ENCODE results near the gene CDH16.

The CDH16 gene

DNA sequence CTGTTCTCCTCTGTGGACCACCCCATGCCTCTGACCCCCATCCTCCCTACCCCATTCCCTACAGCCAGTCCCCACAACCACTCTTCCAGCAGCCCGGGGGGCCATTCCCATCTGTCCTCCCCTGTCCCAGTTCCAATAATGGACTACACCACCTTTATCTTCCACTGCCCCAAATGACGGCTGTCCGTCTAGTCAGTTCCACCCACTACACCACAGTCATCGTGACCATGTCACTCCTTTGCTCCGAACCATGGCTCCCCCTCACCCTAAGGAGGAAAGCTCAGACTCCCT, 23.1 kb downstream of the CDH16 start:
- DNase-seq, result no peak

DNA sequence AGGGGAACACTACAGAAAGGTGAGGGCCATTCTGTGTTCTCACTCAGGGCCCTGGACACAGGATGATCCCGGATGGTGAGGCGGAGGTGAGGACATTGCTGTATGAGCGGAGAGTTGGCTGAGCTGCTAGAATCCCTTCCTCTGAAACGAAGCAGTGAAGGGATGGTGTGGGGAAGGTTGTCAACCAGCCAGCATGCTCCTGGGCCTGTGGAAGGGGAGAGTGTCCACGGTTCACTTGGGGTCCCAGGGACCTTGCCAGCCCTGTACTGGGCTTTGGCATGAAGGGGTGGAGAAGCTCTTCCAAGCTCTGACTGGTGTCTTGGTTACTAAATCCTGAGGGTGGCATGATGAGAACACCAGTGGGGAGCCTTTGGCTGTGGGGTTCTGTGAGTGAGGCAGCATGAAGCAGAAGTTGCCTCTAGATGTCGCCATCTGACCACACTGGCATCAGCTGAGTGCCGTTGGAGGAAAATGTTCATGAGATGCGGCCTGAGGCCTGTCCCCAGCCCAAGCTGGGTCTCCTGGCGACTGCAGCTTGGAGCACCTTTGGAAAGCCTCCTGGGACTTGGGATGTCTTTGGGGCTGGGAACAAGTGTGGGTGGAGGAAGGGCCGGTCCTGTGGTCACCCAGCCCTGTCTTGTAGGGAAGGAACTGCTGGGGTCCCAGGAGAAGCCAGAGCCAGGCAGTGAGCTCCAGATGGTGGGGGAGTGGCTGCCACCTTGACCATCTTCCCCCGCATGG, 23.6 kb downstream of the CDH16 start:
- DNase-seq, result no peak

DNA sequence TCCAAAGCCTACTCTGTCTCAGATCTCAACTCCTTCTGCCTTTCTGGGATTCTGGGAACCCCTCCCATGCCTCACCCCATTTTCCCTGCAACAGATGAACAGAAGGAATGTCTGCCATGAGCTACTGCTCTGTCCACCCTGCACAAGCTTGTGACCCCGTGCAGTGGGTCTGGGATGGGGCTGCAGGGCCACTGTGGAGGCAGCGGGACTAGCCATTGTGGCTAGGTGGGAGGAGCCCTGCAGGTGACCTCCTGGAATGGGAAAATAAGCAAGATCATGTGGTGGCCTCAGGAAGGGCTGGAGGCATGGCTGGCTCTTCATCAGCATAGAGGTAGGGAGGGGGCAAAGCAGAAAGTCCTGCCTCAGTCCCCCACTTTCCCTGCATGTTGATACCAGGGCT, 24.6 kb downstream of the CDH16 start:
- no peak for DNase-seq

DNA sequence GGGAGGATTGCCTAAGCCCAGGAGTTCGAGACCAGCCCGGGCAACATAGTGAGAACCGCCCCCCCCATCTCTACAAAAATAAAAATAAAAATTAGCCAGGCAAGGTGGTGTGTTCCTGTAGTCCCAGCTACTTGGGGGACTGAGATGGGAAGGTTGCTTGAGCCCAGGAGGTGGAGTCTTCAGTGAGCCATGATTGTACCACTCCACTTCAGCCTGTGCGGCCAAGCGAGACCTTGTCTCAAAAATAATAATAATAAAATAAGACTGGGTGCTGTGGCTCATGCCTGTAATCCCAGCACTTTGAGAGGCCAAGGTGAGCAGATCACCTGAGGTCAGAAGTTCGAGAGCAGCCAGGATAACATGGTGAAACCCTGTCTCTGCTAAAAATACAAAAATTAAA, 26.9 kb downstream of the CDH16 start:
- no peak for DNase-seq

DNA sequence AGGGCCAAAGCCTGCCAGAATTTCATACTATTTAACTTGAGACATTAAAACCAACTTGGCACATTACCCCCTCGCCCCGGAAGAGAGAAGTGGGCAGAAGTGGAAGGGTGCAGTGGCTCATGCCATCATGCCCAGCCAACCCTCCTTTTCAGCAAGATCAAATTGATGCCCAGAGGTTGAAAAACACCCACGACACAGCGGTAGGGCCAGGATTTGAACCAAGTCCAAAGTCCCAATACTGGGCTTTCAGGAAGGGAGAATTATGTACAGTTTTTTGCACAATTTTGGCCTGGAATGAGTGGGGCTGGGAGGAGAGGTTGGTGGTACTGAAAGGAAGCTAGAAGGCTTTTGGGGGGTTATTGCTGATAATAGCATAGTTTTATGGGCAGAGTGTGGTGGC, 27.3 kb downstream of the CDH16 start:
- no peak for DNase-seq

DNA sequence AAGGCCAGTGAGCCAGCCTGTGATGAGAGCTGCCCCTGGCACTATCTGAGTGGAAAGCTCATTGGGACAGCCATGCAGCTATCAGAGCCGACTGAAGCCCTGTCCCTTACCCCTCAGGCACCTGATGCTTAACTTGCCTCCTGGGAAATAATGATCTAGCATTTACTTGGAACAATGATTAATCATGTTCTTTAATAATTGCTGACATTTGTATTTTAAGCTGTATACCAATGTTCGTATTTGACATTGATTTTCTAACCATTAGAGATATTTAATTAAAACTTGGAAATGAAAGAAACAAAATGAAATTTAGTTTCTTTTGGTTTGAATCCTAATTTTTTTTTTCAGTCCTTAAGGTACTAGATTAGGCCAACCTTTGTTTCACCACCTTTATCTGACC, 27.9 kb downstream of the CDH16 start:
- no peak for DNase-seq

DNA sequence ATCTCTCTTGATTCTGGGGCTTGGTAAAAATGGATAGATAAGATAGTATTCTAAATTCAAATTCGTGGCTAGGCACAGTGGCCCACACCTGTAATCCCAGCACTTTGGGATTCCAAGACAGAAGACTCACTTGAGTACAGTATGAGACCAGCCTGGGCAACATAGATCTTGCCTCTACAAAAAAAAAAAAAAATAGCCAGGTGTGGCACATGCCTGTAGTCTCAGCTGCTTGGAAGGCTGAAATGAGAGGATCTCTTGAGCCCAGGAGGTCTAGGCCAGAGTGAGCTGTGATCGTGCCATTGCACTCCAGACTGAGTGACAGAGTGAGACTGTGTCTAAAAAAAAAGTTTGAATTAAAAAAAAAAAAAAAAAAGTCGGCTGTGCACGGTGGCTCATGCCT, 29.1 kb downstream of the CDH16 start:
- DNase-seq, result no peak

DNA sequence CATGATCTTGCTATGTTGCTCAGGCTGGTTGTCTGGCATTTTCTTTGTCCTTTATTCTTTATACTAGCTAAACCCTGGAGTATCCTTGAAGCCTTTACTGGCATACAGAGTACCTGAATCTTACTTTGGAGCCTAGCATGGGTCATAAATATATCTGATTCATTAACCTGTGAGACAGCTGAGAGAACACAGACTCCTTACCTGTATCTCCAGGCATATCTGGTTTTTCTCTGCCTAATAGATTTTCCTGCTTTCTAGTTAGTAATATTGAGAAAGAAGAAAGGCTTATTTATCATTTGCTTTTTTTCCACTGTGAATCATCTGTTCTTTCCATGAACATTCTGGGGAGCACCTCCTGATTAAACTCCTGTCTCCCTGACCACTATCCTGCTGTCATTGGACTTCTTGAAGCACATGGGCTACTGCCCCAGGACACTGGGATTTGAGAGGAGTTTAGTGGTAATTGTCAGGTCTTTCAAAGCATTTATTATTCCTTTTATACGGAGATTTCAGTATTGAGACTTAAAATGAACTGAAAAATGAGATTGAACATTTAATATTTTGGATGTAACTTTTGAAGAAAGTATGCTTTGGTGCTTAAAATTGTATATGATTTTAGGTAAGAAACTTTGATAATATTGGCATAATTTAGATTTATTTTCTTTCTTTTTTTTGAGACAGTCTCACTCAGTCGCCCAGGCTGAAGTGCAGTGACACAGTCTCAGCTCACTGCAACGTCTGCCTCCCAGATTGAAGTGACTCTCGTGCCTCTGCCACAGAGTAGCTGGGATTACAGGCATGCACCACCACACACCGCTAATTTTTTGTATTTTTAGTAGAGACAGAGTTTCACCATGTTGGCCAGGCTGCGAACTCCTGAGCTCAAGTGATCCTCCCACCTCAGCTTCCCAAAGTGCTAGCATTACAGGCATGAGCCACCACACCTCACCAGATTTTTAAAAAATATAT, 29.8 kb downstream of the CDH16 start:
- no peak for DNase-seq

- DNase-seq, result no peak
Observed at GRCh38 chr16:66886914-66887313, 31.8 kb downstream of the CDH16 start.

DNA sequence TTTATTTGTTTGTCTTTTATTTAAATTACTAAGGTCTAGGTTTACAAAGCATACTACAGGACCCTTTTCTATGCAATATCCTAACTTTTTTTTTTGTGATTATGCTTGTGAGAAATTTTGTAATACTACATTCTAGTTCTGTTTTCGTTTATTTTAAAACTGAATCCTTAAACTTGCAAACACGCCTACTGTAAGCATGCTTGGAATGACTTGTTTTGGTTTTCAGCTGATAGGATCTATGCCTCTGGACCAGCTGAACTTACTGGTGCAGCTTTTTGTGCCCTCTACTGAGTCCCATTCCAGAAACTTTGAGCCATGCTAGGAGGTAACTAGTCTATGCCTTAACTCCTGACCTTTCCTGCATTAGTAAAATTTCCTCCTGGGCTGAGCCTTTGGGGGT, 32.4 kb downstream of the CDH16 start:
- DNase-seq, result no peak

DNA sequence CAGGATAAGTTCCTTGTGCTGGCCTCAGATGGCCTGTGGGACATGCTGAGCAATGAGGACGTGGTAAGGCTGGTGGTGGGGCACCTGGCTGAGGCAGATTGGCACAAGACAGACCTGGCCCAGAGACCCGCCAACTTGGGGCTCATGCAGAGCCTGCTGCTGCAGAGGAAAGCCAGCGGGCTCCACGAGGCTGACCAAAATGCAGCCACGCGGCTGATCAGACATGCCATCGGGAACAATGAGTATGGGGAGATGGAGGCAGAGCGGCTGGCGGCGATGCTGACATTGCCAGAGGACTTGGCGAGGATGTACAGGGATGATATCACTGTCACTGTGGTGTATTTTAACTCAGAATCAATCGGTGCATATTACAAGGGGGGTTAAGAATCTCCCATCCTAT, 33.2 kb downstream of the CDH16 start:
- DNase-seq, result no peak

DNA sequence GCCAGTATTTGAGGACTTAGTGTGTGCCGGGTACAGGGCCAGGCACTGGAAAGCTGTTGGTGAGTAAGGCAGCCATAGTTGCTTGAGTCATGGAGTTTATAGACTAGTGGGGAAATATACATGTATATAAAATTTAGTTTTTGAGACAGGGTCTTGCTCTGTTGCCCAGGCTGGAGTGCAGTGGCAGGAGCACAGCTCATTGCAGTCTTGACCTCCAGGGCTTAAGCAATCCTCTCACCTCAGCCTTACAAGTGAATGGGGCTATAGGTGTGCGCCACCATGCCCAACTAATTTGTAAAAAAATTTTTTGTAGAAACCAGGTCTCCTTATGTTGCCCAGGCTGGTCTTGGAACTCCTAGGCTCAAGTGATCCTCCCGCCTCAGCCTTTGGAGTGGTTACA, 36.0 kb downstream of the CDH16 start:
- no peak for DNase-seq

- no peak for DNase-seq
Observed at GRCh38 chr16:66881964-66882508, 36.6 kb downstream of the CDH16 start.

DNA sequence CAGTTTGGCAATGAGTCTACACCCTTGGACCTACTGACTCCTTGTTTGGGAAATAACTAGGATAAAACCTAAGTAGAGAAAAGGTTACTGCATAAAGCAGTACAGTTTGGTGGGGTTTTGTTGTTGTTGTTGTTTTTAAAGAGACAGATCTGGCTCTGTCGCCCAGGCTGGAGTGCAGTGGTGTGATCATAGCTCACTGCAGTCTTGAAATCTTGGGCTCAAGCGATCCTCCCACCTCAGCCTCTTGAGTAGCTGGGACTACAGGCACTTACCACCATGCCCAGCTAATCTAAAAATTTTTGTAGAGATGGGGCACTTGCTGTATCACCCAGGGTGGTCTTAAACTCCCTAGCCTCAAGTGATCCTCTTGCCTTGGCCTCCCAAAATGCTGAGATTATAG, 37.1 kb downstream of the CDH16 start:
- DNase-seq, result no peak

DNA sequence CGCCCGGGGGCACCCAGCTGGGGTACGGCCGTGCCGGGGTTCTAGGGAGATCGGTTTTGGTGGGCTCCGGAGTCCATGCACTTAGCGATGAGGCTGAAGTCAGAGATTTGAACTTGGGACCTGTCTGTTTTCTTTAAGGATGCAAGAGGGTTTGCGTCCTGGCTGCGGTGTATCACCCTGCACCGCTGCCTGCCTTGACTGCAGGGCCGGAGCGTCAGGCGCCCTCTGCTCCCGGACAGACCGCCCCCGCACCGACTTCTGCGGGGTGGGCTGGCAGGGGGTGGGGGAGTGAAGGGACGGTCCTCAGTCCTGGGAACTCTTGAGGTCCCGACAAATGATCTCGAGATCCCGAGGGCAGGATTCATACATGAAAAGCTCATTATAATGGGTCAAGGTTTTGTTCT, 37.7 kb downstream of the CDH16 start:
- DNase-seq, result no peak

- DNase-seq, result peak; percentile 48
Observed at GRCh38 chr16:66880288-66881013, 38.2 kb downstream of the CDH16 start, which contains the start of gene PDP2. PDP2 (plus strand) TSS chr16:66880515; CDS start chr16:66884285, 3,770 bp downstream.

- no peak for DNase-seq
Observed at GRCh38 chr16:66878067-66878466, 40.6 kb downstream of the CDH16 start.

DNA sequence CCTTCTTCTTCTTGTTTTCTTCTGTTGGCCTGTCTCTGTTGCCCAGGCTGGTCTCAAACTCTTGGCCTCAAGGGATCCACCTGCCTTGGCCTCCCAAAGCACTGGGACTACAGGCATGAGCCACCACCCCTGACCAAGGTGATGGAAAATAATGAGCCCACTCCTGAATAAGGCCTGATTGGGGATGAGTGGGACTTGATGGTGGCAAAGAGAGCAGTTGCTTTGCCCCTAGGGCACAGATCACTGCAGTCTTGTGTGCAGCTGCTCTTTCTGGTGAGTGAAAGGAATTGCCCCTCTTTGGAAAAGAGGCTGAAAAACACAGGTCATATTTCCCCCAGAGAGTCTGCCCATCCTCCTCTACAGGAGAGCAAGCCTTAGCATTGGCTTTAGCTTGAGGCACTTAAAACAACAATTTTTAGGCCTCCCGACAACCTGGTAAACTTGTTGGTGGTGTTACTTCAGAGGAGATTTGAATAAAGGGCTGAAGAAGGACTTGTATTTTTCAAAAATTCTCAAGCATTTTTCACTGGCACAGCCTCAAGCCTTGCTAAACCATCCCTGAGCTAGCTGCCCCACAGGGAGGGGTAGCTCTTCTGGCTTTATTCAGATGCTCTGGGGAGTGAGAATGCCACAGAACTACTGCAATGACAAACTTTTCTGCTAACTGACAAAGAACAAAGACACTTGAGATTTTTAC, 44.5 kb downstream of the CDH16 start:
- no peak for DNase-seq

DNA sequence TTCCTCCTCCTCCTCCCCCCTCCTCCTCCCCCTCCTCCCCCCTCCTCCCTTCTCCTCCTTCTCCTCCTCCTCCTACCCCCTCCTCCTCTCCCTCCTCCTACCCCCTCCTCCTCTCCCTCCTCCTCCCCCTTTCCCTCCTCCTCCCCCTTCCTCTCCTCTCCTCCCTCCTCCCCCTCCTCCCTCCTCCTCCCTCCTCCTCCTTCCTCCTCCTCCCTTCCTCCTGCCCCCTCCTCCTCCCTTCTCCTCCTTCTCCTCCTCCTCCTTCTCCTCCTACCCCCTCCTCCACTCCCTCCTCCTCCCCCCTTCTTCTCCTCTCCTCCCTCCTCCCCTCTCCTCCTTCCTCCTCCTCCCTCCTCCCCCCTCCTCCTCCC, 45.0 kb downstream of the CDH16 start:
- DNase-seq, result no peak

DNA sequence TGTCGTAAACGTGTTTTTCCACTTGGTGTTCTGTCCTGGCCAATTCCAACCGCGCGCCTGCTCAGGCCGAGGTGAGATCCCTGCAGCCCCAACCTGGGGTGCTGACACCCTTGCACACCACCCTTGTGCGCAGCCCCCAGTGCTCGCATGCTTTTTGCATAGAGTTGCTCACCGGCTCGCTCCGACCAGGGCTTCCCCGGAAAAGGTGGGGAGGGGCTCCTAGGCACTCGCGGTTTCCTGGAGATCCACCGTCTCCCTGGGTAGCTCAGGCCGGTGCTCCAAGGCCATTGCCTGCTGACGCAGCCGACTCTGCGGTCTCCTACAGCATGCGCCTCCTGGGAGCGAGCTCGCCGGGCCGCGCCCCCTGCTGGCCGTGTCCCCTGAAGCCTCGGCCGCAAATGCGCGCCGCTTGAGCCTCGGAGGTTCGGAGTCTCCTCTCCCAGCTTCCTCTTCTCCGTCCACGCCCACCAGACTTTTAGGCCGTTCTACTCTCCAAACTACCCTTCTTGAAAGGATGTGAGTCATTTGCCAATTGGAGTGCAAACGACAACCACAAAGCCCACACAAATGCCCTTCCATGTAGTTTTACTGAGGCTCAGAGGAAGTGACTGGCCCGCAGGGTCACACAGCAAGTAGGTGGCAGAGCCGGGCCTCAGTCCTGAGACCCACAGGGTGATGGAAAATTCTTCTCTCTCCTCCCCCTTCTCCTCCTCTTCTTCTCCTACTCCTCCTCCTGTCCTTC, 45.6 kb downstream of the CDH16 start:
- DNase-seq, result no peak

DNA sequence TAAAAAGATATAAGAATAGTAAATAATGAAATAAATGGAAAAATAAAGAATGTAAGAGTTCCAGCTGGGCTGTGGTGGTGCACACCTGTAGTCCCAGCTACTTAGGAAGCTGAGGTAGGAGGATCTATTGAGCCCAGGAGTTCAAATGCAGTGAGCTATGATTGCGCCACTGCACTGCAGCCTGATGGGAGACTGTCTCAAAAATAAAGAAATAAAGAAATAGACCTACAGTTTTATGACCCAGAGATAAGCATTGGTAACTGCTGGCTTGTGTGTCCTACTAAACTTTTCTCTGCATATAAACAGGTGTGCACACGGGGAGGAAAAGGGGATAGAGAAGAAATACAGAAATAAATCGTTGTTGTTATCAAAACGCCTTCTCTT, 46.1 kb downstream of the CDH16 start:
- DNase-seq, result no peak

- no peak for DNase-seq
Observed at GRCh38 chr16:66871840-66872239, 46.8 kb downstream of the CDH16 start.

All from NCI-H187 treated with DMSO at 0.1 percent for 48 hours (cell line).